SH-SY5Y (cell line): ENCODE data around the gene CLDND2.

Experiments used
- GATA2 ChIP-seq: IDR thresholded peaks from 2 replicates; pipeline ENCODE4 v1.6.1; 2011; ENCODE audit warnings: mild to moderate bottlenecking, low read depth, low read length
- GATA3 ChIP-seq: IDR thresholded peaks from 2 replicates; pipeline ENCODE4 v1.6.1; 2011; ENCODE audit warnings: low read depth, mild to moderate bottlenecking, low read length, moderate library complexity

CLDND2 gene

DNA sequence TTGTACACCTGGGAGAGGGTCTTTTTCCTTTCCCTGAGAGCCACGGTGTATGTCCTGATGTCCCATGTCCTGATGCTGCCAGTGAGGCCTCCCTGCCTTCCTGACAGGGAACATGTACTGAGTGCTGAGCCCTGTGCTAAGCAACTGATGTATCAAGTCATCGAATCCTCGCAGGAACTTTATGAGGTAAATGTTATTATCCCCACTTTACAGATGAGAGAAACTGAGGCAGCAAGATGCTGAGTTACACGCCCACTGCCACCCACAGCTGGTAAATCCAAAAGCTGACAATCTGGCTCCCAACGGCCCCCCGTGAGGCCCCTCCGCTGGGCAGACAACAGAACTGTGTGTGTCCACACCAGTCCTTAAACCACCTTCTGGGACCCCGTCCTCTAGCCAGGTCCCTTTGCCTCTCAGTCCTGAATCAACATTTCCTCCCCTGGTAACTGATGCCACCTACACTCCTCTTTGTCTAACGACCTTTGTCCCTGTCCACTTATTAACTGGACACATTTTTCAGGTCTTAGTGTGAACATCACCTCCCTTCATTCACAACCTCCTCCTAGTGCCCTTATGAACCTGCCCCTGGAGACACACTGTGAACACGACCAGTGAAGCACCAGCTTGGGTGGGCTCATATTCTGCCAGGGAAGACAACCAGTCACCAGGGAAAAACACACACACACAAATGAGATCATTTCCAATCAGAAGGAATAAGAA, 21.4 kb downstream of the CLDND2 start:
- TF ChIP-seq GATA3, result no peak
- no peak for TF ChIP-seq GATA2

DNA sequence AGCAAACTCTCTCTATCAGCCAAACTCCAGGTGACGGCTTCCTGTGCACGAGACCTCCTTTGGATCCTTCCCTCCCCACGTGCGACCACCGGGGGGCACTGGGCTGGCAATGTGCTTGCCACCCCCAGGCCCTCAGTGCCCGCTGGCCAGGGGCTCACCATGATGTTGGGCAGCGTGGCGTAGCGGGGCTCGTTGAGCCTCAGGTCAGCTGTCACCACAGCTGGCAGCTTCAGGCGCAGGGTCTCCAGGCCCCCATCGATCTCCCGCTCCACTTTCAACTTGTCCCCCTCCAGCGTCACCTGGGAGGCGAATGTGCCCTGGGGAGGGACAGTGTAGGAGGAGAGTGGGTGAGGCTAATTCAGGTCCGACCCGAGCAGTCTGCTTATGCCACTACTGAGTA, 22.1 kb downstream of the CLDND2 start:
- TF ChIP-seq GATA3, result no peak
- no peak for TF ChIP-seq GATA2

DNA sequence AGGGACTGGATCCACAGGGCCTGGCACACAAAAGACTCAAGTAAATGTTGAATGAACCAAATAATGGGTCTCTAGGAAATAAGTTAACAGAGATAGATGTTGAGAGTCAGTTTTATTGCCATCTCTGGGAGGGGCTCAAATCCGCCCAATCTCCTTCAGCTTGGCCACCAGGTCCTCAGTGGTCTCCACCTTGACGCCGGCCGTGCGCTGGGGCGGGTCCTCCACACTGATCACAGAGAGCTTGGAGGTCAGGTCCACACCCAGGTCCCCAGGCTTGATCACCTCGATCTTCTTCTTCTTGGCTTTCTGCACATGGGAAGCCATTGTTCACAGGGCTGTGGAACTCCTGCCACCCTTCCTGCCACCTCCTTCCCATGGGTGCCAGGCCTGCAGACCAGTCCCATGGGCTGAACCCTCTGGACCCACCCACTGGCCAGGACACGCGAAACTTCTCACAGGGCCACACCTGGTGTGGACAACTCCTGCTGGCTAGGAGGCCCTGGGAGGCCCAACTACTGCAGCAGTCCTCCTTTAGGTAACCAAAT, 23.7 kb downstream of the CLDND2 start:
- TF ChIP-seq GATA3, result no peak
- no peak for TF ChIP-seq GATA2

DNA sequence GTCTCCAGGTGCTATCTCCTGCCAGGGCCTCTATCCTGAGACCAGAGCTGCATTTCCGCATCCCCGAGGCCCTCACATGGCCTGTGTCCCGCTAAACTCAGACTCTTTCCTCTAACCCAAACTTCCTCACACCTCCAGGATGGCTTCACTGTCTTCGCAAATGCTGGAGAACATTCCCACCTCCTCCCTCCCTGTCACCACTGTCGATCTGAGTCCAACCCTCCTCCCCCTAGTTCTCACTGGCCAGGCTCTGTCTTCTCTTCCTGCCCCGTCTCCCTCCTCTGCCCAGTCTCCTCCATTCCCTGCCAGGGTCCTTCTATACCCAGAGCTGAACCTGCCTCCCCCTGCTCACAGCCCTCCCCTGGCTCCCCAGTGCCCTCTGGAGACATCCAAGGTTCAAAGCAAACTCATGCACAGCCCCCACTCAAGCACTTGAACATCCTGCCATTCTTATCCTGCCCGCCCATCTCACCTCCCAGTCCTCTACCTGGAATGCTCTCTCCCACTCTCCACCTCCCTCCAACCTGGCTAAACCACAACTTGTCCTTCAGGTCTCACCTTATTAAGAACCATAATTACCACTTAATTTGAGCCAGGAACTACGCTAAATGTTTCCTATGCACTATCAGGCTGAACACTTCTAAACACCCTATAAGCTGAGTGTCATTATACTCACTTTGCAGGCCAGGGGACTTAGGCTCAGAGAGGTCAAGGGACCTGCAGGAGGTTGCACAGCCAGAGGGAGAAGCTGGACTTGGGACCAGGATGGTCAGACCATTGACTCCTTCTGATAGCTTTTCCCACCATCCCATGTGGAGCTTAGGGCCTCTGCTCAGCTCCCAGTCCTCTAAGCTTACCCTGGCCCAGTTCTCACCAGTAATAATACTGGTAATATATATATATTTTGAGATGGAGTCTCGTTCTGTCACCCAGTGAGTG, 25.9 kb downstream of the CLDND2 start:
- TF ChIP-seq GATA3 (no peak), GATA2 (no peak)

DNA sequence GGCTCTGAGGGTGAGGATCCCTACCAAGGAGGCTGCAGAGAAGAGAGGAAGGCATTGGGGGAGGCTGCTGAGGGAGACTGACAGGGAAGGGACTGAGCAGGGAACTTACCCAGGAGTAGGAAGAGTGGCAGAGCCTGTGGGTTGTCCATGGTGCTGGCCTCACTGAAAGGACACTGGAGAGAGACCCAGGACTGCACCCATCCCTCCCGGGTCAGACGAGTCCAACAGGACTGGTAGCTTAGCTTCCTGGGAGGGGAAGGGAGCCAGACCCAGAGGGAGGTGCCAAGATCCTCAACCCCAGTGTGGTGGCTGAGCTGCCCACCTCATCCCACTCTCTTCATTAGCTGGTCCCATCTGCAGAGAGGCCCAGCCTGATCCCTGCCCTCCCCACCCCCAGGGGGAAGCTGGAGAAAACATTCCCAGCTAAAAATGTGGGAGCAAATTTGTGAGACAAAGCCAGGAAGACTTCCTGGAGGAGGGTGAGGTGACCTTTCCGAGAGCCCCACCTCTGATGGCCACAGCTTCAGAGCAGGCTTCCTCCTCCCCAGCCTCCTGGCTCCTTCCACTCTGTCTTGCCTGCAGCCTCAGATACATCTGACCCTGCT, 26.7 kb downstream of the CLDND2 start, which contains the start of gene VSIG10L:
TSS of gene VSIG10L (minus strand) at position 164 of the 605 bp plus-strand sequence. CDS start at position 149, 15 bp downstream.
- TF ChIP-seq GATA3 (no peak), GATA2 (no peak)

DNA sequence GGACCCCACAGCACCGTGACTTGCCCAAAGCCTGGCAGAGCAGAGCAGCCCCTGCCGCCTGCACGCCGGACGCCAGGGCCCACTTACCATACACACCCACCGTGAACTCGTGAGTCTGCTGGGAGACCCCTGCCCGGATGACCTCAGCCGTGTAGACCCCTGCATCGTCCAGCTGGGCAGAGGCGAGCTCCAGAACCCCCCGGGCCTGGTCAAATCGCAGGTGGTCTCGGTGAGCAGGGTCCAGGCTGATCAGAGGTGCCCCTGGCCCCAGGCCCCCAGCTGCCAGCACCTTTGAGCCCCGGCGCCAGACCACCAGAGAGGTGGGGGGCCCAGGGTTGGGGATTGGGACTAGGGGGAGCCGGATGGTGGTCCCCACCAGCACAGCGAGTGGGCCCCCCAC, 27.7 kb downstream of the CLDND2 start:
- TF ChIP-seq GATA2, result no peak
- TF ChIP-seq GATA3, result no peak

DNA sequence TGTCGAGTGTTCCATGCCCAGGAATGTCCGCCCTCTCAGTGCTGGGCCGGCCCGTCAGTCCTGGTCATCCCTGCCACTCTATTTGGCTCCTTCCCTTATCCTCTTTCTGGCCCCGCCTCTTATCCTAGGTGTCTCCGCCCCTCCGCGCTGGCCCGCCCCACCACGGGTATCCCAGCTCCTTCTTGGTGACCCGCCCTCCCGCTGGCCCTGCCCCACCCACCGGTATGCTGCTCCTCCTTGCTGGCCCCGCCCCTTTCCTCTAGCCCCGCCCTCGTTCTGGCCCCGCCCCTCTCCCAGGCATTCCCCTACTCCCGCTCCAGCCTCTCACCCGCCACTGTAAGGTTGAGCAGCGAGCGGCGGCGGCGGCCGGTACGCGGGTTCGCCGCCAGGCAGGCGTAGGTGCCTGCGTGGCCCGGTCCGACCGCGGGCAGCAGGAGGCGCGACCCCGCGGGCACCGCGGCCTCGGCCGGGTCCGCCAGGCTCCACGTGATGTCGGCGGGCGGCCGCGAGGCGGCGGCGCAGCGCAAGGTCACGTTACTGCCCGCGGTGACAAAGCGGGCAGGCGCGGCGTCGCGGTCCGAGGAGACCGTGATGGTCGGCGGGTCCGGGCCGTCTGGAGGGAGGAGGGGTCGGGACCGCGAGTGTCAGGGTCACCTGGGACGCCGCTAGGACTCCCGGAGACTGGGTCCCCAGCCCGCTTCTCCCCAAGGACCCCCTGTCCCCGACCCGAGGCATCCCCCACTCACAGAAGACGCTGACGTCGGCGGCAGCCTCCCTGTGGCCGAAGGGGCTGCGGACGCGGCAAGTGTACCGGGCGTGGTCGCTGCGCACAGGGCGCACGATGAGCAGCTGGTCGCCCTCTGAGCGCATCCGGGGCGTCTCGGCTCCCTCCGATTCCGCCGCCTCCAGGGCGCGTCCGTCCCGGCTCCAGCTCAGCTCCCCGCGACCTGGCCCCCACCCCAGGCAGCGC, 28.8 kb downstream of the CLDND2 start:
- no peak for TF ChIP-seq GATA3
- no peak for TF ChIP-seq GATA2

DNA sequence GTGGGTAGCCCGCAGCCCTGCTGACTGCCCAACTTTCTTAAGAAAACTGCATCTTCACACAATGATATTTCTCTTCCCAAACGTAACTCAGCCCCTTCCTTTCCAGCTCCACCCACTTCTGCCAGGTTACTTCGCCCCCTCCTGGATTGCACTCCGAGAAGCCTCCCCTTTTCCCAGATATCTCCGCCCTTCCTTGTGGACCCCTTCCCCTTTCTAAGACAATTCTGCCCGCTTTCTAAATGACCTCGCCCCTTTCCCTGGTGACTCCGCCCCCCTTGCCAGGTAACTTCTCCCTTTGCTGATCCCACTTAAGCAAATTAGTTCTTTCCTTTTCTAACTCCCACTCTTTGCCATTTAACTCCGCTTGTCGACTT, 29.5 kb downstream of the CLDND2 start:
- TF ChIP-seq GATA3, result no peak

DNA sequence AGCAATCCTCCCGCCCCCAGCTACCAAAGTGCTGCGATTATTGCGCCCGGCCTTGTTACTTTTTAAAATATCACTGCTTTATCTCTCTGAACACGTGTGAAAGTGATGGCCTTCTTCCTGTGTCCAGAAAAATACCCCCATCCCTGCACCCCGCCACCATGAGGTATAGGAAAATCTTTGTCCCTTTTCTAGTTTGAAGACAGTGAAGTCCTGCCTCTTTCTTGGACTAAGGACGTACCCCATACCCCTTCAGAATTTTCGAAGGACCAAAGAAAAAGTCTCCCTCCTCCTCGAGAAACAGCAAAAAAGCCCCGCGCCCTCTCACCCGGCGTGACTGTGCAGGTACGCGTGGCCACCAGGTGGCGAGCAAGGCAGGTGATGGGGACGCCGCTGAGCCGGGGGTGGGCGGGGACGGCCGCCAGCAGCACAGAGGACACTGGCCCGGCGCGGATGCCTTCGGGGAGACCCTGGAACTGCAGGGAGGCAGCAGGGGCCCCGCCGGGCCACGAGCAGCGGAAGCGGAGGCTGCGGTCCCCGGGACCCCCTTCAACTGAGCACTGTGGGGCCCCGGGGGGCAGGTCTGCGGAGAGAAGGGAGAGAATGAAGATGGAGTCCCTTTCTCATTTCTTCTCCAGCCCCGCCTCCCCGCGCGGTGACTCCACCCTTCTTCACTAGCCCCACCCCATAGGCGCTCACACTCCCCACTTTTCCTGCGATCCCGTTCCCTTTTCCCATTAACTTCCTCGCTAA, 30.1 kb downstream of the CLDND2 start:
- TF ChIP-seq GATA2 (no peak), GATA3 (no peak)

DNA sequence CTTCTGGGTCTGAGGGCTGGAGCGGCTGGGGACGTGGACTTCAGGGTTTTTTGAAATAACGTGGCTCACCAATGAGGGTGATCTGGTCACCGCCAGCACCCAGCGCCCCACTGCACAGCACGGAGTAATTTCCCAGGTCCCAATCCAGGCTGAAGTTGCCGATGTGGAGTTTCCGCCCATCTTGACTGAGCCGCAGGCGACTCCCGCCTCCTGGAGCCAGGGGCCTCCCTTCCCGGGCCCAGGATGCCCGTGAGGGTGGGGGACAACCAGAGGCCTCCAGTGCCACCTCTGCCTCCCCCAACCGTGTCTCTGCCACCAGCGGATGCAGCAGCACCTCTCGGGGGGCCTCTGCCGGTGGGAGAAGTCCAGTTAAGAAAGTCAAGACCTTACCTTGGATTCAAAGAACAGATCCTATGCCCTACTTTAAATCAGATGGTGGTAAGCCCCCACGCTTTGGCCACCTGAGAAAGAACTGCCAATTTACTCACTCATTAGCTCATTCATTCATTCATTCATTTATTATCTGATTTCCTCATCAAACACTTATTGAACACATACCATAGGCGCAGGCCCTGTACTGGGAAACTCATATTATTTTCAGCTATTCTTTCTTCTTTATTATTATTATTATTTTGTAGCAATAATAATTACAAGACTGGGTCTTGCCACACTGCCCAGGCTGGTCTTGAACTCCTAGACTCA, 30.8 kb downstream of the CLDND2 start:
- TF ChIP-seq GATA3, result no peak
- no peak for TF ChIP-seq GATA2

DNA sequence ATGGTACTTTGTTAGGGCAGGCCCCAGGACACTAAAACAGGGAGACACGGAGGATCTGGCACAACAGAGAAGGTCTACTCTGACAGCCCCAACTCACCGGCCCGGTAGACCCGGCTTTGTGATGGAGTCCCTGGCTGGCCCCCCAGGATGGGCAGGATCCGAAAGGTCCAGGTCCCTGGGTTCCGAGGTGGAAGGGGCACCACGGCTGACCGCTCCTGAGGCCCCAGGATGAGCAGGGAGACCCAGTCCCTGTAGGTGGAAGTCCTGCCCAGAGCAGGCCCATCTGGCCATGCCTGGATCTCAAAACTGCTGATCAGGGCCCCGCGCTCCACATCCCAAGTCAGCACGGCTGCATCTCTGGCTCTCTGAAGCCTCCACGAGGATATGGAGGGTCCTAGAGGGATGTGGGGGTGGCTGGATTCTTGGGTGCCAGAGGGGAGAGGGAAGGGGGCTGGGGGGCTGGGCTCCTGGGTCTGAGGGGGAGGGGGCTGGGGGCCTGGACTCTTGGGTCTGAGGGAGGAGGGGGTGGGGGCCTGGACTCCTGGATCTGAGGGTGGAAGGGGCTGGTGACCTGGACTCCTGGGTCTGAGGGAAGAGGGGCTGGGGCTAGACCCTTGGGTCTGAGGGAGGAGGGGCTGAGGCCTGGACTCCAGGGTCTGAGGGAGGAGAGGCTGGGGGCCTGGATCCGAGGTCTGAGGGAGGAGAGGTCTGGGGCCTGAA, 31.5 kb downstream of the CLDND2 start:
- TF ChIP-seq GATA2 (no peak), GATA3 (no peak)
